Fibroblast of lung (primary cell): ENCODE results near the gene LIPH.

Source experiments
- CTCF ChIP-seq, 2 donors: IDR thresholded peaks in 1 of 2; conservative IDR thresholded peaks in 1 of 2; 1 replicate in 1 of 2; 2 replicates in 1 of 2; pipeline ENCODE4 v1.5.1; 2011 to 2012; ENCODE audit warnings: low read length in 2 of 2, control low read depth in 1 of 2, inconsistent platforms in 1 of 2, low read depth in 1 of 2, mild to moderate bottlenecking in 1 of 2
- EZH2 ChIP-seq: IDR thresholded peaks from 2 replicates; pipeline ENCODE4 v1.5.1; 2012; ENCODE audit warnings: low read length, control low read depth, mild to moderate bottlenecking; ENCODE audit errors: missing control alignments

DNA sequence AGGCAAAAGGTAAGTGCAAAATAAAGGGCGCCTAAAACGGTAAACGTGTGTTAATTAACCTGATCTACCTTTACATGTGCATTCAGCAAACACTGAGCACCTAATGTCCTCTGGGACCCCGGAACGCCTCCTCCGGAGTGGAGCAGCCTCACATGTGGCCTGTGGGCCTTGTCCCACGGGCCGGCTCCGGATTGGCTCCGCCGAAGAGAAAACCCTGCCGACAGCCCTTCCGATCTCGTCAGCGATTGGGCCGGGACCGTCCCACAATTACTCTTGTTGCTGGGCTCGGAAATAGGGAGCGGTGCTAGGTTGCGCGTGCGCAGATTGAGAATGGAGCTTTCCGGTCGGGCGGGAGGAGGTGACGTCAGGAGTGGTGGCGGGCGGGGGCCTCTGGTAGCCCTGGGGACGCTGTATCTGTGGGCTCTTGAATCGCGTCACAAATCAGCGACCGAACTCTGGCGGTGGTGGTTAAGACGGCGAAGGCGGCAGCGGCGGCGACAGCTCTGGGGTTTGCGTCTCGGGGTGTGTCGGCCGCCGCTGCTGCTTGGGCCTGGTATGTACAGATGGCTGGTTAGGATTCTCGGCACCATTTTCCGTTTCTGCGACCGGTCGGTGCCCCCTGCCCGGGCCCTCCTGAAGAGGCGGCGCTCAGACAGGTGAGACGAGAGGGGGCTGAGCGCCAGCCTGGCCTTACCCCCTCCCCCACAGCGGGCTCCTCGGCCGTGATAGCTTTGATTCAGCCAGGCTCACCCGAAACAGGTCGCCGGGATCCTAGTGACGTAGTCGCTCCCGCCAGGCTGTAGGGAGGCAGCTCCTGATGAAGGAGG, 33.7 kb upstream of the LIPH start, which contains the start of gene SENP2:
- TF ChIP-seq CTCF (conservative IDR thresholded peaks at IDR 0.05 in 1 of 2, IDR thresholded peaks at IDR 0.05 in 1 of 2; ENCODE audit: low read depth in 1 of 2, low read length in 2 of 2) (no peak), EZH2 (no peak)
